HepG2 (cell line): ENCODE results near the gene PRMT2. TPM values are rescaled to one million over a fixed set of nuclear protein-coding genes. Genes with fewer than 3 reads are reported as not detected.

ENCODE experiments used
- ATF3 ChIP-seq: sonication (generic); formaldehyde crosslinking; IDR thresholded peaks from 2 replicates; pipeline ENCODE4 v1.4.0; 2020; ENCODE audit warnings: missing genetic modification reagents
- BRCA1 ChIP-seq: sonication (generic); formaldehyde crosslinking; IDR thresholded peaks from 2 replicates; pipeline ENCODE4 v1.4.0; 2020; ENCODE audit warnings: missing genetic modification reagents
- CHD4 ChIP-seq: fragments of 200-600 bp; sonication (generic); IDR thresholded peaks from 2 replicates; pipeline ENCODE4 v1.7.0; 2017; ENCODE audit warnings: mild to moderate bottlenecking, low read length, borderline replicate concordance
- GMEB1 ChIP-seq: sonication (generic); formaldehyde crosslinking; IDR thresholded peaks from 2 replicates; pipeline ENCODE4 v1.5.1; 2020; ENCODE audit warnings: missing genetic modification reagents, mild to moderate bottlenecking, borderline replicate concordance
- MXD3 ChIP-seq: IDR thresholded peaks from 2 replicates; pipeline ENCODE4 v1.6.1; 2016; ENCODE audit warnings: mild to moderate bottlenecking, missing biosample characterization, missing genetic modification reagents
- NCOA2 ChIP-seq: sonication (generic); formaldehyde crosslinking; IDR thresholded peaks from 2 replicates; pipeline ENCODE4 v1.8.0; 2022; ENCODE audit warnings: inconsistent platforms
- NCOR1 ChIP-seq: fragments of 200-600 bp; sonication (generic); IDR thresholded peaks from 2 replicates; pipeline ENCODE4 v1.7.0; 2017; ENCODE audit warnings: antibody characterized with exemption, low read length, borderline replicate concordance
- RXRB ChIP-seq: IDR thresholded peaks from 2 replicates; pipeline ENCODE4 v1.6.1; 2016; ENCODE audit warnings: borderline replicate concordance, missing genetic modification reagents, missing compliant biosample characterization
- YEATS4 ChIP-seq: sonication (generic); formaldehyde crosslinking; IDR thresholded peaks from 2 replicates; pipeline ENCODE4 v1.4.0; 2020; ENCODE audit warnings: missing genetic modification reagents, borderline replicate concordance
- ZNF564 ChIP-seq: sonication (generic); formaldehyde crosslinking; IDR thresholded peaks from 2 replicates; pipeline ENCODE4 v1.8.1; 2023; ENCODE audit warnings: mild to moderate bottlenecking, missing genetic modification reagents
- polyA plus RNA-seq, 8 experiments: library from polyadenylated mRNA; depleted of rRNA in 3 of 8; stranded (reverse) in 7 of 8; unstranded in 1 of 8; fragments of >200 nt; fragmentation: Illumina TruSeq in 4 of 8; extraction: Trizol in 4 of 8; gene quantifications; 2 replicates each; pipeline versions ENCODE4 v1.2.1 to v1.2.3, GENCODE V29; 2011 to 2016; ENCODE audit warnings: low read depth in 4 of 8, missing spikeins in 1 of 8, mixed read lengths in 1 of 8; ENCODE audit not compliant: insufficient read depth in 1 of 8
- total RNA-seq, 5 experiments: library from RNA; depleted of rRNA; stranded (reverse); fragments of >200 nt; fragmentation: Illumina TruSeq; extraction: Trizol; gene quantifications; 2 replicates each; pipeline ENCODE4 v1.2.3, GENCODE V29; 2016; ENCODE audit warnings: low read depth in 1 of 5

The PRMT2 gene
- total and polyA plus RNA-seq, 2 of the 13 experiments (the other 11 are each of a cell fraction or from before 2014, with no cell fraction given) = 54.4 to 78.8 TPM

- TF ChIP-seq YEATS4 (CRISPR knock-in tag) (no peak), GMEB1 (CRISPR knock-in tag) (no peak), MXD3 (CRISPR knock-in tag) (no peak), NCOA2 (CRISPR knock-in tag) (peak; percentile 59), BRCA1 (CRISPR knock-in tag) (no peak), ZNF564 (no peak), RXRB (peak; percentile 47; the same call in 1 of the 2 replicates), CHD4 (no peak), ATF3 (CRISPR knock-in tag) (no peak), NCOR1 (peak; percentile 82)
These were observed 36.6 kb upstream of the PRMT2 start (continued) for GRCh38 chr21:46598581-46599572.
